Stimulated activated CD4-positive, alpha-beta T cell treated with anti-CD3 and anti-CD28 coated beads, TNF-alpha, amount 100 ng/mL, for 1 hour (primary cell): ENCODE results near the gene ALG2.
"Not testable (repeated sequence)": the region's sequence is repeated elsewhere in the genome, so short reads cannot be mapped to it uniquely, and the experiment has no call there.

Source experiments
- DNase-seq, 3 donors: peaks; one replicate each; pipeline ENCODE4 v3.0.0-alpha.2; 2020; ENCODE audit warnings: low read depth in 3 of 3, low spot score in 1 of 3

ALG2 gene

GRCh38 chr9:99239341-99240060 is 17.8 kb upstream of the ALG2 start:
- no peak for DNase-seq

- no peak for DNase-seq
Observed at GRCh38 chr9:99238331-99238730, 16.6 kb upstream of the ALG2 start.

DNA sequence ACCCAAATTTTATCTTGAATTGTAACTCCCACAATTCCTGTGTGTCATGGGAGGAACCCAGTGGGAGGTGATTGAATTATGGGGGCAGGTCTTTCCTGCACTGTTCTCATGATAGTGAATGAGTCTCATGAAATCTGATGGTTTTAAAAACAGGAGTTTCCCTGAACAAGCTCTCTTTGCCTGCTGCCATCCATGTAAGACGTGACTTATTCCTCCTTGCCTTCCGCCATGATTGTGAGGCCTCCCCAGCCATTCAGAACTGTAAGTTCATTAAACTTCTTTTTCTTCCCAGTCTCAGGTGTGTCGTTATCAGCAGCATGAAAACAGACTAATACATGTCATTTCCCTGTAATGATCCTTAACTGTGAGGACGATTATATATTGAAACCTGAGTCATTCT is 16.1 kb upstream of the ALG2 start:
- not testable (repeated sequence) for DNase-seq

GRCh38 chr9:99237356-99237755 is 15.6 kb upstream of the ALG2 start:
- no peak for DNase-seq

DNA sequence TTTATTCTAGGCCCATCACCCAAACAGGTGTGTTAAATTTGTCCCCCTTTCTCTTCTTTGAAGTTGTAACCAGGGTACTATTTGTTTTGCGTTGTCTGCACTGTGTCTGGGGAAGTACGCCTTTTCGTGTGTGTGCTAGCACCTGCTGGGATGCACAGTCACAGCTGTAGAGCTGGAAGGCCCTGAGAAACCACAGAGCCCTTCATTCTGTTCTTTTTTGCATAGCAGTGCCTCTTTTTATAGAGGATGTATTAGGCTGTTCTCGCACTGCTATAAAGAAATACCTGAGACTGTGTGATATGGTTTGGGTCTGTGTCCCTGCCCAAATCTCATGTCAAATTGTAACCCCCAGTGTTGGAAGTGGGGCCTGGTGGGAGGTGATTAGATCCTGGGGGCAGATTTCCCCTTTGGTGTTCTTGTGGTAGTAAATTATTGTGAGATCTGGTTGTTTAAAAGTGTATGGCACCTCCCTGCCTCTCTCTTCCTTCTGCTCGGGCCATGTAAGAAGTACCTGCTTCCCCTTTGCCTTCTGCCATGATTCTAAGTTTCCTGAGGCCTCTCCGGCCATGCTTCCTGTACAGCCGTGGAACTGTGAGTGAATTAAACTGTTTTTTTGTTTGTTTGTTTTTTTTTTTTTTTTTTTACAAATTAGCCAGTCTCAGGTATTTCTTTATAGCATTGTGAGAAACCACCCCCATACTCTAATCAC is 14.3 kb upstream of the ALG2 start:
- DNase-seq, result no peak

DNA sequence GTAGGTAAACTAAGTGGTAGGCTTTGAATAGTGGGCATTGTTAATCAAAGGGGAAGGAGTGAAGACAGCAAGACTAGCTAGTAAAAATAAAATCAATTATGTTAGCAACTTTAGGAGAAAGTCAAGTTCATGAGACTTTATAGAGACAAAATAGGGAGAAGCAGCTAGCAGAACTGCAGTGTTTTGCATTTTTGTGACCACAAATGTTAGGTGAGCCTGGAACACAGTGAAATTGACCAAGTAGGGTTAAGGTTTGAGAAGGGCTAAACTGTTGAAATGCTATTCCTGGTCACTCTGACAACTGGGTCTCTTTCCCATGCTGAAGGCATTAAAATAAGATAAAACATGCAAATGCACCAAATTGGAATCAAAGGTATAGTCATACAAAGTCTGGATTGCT is 13.3 kb upstream of the ALG2 start:
- no peak for DNase-seq

- no peak for DNase-seq
Observed at GRCh38 chr9:99234618-99235017, 12.9 kb upstream of the ALG2 start.

- peak in 1 of 3 donors; percentile 27 for DNase-seq
Observed at GRCh38 chr9:99231711-99232110, 10.0 kb upstream of the ALG2 start.

DNA sequence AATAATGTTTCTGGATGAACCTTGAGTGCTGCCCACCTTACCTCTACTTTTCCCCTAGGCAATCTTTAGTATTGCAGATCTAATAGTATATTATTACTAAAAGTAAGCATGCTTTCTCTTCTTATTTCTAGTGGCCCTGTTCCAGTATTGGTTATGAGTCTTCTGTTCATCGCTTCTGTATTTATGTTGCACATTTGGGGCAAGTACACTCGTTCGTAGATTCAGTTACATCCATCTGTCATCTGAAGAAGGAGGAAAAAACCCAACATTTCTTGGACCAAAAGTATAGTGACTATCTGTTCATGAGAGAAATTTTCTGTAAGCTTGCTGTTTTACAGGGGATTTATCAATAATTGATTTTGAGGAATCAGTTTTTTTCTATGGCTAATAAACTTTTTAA is 8.5 kb upstream of the ALG2 start:
- DNase-seq, result no peak

- DNase-seq, result no peak
Observed at GRCh38 chr9:99226054-99226453, 4.3 kb upstream of the ALG2 start.

- DNase-seq, result no peak
Observed at GRCh38 chr9:99224445-99224844, 2.7 kb upstream of the ALG2 start.

DNA sequence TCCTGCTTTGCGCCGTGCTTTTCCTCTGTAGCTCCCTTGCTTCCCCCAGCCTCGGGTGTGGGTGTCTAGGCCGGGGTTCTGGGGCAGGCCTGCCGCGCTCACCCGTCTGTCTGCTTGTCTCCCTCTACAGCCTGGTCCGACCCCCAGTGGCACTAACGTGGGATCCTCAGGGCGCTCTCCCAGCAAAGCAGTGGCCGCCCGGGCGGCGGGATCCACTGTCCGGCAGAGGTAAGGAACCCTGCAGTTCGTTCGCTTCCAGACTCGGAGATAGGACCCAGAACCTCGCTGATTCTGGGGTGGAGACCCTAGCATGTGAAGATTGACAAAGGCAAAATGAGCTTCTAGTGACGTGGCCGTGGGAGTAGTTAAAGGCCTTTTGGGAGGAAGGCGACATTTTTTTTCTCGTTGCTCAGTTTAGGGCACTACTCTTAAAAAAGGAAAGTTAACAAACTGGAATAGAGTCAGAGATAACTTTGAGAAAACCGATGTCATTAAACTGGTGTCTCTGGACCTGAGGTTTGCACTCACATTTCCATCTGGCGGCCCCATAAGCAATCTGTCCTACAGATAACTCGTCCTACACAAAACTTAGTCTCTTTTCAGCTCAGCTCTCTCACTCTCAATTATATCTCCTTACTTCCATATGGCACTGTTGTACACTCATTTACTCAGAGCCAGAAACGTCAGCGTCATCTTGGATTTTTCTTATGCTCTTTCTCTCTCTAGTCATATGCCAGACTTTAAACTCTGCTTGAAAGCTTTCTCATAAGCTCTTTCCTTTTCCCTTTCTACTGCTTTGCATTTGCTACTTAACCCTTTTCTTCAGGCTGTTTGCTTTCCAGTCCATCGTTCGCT is 901 bp upstream of the ALG2 start:
- DNase-seq, result no peak

DNA sequence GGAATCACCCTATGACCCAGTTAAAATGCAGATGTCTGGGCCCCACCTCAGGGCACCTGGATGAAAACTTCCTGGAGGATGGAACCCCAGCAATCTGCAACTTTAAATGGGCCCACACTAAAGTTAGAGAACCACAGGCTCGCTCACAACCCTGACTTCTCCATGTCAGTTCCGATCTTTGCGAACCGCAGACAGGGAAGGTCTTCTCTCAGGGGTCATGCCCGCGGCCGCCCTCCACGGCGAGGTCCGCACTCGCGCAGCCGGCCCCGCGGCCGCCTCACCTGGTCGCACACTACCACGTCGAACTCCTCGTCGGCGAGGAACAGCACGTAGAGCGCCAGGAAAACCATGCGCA is 499 bp downstream of the ALG2 start:
- DNase-seq, result no peak

DNA sequence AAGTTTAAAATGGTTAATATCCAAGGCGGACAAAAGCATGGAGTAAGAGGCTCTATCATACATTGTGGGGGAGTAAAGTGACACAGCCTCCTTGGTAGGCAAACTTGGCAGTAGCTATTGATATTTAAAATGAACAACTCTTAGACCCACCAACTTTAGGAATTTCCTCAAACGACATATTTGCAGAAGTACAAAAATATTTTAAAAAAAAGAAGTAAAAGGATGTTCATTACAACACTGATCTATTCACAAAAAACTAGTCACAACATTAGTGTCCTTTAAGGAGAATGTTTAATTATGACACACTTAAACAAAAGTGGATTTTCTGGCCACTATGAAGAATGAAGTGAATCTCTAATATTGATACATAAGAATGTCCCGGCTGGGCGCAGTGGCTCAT is 1.7 kb downstream of the ALG2 start:
- no peak for DNase-seq

- no peak for DNase-seq
Observed at GRCh38 chr9:99216073-99216472, 5.7 kb downstream of the ALG2 start.

- DNase-seq, result no peak
Observed at GRCh38 chr9:99213197-99213596, 8.5 kb downstream of the ALG2 start.

DNA sequence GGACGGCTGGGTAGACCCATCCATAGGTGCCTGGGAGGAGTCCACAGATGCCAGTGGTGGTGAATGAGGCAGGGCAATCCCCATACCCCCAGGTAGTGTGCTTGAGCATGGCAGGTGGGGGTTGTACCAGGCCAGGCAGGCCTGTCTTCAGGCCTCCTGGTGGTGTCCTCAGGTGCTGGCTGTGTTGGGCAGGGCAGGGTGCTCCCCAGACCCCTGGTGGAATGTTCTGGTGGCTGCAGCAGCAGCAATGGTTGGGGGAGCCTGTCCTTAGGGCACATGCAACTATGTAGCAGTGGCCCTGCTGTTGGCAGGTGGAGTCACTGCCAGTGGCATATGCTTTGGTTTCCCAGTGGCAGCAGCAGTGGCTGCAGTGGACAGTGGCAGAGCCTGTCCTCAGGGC is 10.0 kb downstream of the ALG2 start:
- DNase-seq, result no peak

- DNase-seq, result no peak
Observed at GRCh38 chr9:99210572-99210971, 11.2 kb downstream of the ALG2 start.

DNA sequence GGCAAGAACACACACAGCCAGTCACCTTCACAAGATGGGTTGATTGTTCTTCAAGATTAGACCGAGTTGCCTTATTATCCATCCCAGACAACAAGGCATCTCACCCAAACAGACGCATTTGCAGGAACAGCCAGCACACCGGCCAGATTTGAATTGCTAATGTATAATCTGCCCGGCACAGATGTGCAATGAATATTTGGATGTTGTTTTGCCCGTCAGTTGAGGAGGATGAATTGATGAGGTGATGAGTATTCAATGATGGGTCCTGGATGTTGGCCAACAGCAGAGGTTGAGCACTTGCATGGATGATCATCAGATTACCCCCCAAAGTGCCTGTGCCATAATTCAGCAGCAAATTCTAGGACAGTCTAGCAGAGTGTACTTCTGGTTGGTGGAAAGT is 20.1 kb downstream of the ALG2 start:
- DNase-seq, result no peak

GRCh38 chr9:99199938-99200539 is 21.7 kb downstream of the ALG2 start:
- no peak for DNase-seq

DNA sequence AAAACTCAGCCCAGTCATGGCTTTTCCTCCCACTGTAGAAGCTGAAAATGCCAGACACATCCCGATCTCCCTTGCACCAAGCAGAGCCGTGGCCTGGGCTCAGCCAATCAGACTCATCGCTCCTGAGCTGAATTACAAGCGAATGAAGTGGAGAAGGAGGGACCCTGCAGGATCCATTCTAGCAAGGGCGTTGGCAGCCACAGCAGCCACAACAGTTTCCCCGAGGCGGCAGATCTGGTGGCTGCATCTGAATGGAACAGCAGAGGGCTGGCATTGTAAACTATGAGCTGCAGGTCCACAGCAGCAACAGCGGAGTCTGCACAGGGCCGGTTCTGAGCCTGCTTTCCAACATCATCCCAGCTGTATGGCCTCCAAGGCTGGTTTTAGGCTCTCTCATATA is 23.8 kb downstream of the ALG2 start:
- DNase-seq, result no peak
